8988T (cell line): ENCODE data around the gene ZNF414.
A peak's percentile ranks its signal among the peaks of the same experiment; 100 is the strongest.
"Not testable (repeated sequence)": the region's sequence is repeated elsewhere in the genome, so short reads cannot be mapped to it uniquely, and the experiment has no call there.

ENCODE experiments used
- DNase-seq: peaks from one replicate; pipeline ENCODE4 v3.0.0; 2011

ZNF414 gene

DNA sequence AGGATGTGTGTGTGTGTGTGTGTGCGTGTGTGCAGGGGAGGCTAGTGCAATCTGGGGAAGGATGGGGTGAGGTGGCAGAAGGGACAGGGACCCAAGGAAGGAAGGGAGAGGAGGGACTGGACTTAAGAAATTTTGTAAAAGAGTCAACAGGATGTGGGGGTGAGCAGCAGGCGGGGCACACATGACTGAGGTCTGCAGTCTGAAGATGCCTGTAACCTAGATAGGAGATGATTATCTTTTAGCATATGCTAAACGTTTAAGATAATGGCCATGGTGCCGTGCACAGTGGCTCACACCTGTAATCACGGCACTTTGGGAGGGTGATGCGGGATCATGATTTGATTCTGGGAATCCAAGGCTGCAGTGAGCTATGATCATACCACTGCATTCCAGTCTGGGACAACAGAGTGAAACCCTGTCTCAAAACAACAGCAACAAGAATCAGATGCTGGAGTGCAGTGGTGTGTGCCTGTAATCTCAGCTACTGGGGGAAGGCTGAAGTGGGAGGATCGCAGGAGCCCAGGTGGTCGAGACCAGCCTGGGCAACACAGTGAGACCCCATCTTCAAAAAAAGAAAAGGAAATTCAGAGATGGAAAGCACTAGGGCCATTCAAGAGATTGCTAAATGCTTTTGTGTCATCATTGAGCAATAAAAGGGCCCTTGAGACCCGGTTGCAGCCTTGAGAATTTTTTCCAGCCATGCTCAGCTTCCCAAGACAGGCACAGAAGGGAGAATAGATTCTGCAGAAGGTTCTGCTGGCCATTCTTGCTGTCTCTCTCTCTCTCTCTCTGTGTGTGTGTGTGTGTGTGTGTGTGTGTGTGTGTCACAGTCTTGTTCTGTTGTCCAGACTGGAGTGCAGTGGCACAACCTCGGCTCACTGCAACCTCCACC, 3.8 kb upstream of the ZNF414 start:
- DNase-seq: no peak

- DNase-seq: no peak
Observed at GRCh38 chr19:8515317-8515716, 1.4 kb upstream of the ZNF414 start.

DNA sequence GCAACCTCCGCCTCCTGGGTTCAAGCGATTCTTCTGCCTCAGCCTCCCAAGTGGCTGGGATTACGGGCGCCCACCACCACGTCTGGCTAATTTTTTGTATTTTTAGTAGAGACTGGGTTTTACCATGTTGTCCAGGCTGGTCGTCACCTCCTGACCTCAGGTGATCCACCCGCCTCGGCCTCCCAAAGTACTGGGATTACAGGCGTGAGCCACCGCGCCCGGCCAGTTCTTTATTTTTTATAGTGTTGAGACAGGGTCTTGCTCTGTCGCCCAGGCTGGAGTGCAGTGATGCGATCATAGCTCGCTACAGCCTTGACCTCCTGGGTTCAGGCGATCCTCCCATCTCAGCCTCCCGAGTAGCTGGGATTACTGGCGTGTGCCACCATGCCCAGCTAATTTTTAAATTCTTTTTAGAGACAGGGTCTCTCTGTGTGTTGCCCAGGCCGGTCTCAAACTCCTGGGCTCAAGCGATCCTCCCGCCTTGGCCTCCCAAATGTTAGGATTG, 590 bp upstream of the ZNF414 start:
- DNase-seq: not testable (repeated sequence)

DNA sequence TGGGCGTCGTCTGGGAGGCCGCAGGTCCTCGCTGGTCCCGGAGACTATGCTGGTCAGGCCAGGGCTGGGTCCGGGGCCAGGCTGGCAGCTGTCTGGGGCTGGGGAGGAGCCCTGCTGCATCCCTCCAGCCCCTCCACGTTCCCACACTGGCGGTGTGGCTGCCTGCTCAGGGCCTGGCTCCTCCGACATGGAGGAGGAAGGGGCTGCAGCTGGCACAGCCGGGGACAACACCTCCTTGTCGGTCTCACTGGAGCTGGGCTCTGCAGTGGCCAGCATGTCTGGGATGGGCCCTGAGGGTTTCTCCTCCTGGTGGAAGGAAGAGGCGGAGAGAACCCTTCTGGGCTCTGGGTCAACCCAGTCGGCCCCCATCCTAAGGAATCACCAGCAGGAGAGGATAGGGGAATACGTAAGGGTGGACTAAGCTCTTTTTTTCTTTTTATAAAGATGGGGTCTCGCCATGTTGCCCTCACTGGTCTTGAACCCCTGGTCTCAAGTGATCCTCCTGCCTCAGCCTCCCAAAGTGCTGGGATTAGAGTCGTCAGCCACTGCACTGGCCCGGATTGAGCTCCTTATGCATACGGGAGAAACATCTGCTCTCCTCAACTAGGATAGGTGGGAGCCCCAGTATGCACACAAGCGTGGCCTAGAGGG, 806 bp downstream of the ZNF414 start:
- no peak for DNase-seq

DNA sequence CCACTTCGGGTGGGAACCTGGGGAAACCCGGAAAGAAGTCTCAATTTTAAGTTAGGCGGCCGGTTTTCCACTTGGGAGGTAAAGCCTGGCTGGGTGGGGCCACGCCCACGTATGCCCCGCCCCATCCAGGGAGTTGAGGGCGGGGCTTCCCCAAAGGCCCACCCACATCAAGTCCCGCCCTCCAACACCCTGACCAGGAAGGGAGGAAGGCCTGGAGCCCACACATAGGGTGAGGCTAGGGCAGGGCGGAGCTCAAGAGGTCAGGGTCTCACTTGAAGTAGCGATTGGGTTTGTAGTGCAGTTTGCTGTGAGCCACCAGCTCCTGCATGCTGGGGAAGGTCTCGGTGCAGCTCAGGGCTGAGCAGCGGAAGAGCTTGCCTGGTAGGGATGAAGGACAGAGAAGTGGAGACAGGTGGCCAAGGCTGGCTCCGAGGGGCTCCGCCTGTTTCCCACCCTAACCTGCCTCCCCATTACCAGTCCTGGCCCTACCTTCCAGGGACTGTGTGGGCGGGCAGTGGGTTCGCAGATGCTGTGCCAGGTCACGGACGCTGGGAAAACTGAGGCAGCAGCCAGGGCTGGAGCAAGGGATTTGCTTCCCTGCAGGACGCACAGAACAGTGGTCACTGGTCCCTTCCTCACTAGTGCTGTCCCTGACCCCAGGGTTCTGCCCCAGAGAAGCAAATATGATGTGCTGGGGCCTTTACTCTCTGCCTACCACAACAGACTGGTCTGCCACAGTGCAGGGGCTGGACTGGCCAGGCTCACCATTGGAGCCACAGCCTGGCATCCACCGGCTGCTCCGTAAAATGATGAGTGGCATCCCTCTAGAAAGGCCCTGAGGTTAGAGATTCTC, 1.6 kb downstream of the ZNF414 start:
- peak; percentile 71 for DNase-seq

- DNase-seq: no peak
Observed at GRCh38 chr19:8511573-8512101, 2.3 kb downstream of the ZNF414 start.

DNA sequence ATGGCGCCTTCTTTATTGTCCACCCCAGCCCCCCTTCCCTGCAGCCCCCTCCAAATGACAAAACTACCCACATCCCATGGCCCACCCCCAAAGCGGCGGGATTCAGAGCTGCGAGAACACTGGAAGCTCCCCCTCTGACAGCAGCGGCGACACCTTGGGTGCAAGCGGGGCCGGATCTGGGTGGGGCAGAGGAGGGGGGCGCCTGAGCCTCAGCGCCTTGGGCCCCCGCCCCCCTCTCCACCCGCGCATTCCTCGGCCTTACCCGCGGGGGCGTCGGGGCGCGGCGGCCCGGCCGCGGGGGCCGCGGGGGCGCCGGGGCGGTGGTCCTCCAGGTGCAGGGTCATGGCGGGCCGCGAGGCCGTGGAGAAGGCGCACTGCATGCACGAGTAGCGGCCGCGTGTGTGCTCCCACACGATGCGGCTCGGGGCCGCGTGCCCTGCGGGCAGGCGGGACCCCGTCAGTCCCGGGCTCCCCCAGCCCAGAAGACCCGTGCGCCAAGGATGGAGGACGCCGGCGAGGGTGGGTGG, 3.3 kb downstream of the ZNF414 start:
- DNase-seq: no peak

DNA sequence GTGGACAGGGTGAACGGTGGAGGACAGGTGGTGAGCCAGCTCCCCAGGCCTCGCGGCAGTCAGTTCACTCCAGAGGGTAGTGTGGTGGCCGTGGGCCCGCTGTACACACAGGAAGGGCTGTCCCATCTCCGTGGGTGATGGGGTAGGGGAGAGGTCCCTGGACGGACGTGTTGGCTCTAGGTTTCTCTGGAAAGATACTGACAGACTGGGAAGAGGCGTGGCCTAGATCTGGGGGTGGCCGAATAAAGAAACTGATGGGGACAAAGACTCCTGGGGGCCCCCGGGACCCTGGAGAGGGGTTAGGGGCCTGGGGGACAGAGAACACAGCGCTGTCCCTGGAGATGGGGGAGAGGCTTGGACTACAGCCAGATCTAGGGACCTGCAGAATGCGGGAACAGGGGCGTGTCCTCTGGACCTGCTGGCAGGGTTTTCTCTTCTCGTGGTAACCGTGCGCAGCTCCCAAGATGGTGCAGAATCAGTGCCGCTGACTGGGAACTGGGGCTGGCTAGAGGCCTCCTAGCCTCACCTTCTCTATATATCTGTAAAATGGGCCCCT, 7.5 kb downstream of the ZNF414 start:
- DNase-seq: no peak

- DNase-seq: peak; percentile 91
Observed at GRCh38 chr19:8505680-8506401, 8.1 kb downstream of the ZNF414 start.

GRCh38 chr19:8504919-8505318, 9.0 kb downstream of the ZNF414 start:
- DNase-seq: no peak

DNA sequence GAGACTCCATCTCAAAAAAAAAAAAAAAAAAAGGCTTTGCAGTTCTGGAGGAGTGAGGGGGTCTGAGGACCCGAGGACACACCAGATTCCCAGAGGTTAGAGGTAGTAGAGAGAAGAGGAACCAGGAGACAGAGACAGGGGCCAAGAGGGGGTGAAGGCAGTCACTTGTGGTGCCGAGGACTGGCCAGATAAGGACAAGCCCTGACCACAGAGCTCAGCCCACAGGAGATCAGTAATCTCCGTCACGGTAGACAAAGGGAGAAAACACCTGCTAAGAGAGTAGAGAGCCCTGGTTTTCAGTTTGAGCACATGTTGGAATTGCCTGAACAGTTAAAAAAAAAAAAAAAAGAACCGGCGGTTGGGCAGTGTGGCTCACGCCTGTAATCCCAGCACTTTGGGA, 9.8 kb downstream of the ZNF414 start:
- DNase-seq: no peak

DNA sequence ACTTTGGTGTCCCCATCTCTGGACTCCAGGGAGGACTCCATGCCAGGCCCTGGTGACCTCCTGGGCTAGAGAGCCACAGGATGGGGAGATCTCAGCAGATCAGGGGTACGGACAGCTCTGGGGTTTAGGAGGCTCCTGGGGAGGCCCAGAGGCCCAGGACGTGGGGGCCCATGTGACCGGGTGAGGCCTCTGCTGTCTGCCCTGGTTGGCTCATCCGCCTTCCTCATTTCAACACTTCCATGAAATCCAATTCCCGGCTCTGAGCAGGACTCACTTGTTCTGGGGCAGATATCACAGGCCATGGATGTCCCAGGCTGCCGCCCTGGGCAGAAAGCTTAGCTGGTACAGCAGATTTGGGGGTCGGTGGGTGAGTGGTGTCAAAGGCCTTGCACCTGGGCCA, 10.5 kb downstream of the ZNF414 start:
- no peak for DNase-seq

DNA sequence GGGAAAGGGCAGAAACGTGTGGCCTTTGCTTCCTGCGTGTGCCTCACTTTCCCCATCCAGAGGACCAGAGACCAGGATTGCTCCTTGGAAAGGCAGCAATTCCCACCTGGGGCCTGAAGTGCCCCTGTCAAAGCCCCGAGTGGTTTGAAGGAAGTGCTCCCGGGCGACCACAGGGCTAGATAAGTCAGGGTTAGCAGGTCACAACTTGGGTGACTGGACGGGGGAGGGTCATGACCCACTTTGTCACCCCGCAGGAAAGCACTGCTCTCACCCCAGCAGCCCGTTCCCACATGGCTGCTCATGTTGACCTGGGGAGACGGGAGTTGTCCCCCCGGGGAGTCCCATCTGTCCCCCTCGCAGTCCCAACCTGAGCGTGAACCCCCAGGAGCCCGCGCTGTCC, 12.0 kb downstream of the ZNF414 start:
- no peak for DNase-seq

DNA sequence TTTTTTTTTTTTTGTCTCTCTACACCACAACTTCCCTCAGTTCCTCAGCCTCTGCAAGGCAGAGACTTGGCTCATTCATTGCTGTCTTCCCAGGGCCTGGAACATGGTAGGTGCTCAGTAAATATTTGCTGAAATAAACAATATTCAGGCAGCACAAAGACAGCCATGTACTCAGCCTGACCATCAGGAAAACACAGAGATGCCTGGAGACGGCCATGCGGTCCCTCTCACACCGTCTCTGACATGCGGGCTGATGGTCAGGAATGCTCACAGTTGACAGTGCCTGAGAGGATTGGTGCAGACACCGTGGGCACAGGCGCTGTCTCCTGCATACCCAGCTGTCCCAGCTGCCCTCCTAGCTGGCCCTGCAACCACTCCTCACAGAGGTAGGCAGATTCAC, 12.5 kb downstream of the ZNF414 start:
- DNase-seq: no peak

DNA sequence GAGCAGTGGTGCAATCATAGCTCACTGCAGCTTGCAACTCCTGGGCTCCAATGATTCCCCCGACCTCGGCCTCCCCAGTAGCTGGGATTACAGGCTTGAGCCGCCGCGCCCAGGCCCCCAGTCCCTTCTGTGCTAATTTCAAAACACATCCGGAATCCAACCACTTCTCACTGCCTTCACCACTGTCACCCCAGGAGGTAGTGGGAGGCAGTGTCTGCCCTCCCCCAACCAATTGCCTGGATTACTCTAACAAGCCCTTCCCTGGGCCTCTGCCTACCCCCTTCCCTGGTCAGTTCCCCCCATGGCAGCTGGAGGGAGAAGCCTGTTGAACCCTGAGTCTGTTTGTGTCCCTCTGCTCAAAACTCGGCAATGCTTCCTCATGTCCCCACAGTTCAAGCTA, 13.8 kb downstream of the ZNF414 start:
- DNase-seq: no peak

DNA sequence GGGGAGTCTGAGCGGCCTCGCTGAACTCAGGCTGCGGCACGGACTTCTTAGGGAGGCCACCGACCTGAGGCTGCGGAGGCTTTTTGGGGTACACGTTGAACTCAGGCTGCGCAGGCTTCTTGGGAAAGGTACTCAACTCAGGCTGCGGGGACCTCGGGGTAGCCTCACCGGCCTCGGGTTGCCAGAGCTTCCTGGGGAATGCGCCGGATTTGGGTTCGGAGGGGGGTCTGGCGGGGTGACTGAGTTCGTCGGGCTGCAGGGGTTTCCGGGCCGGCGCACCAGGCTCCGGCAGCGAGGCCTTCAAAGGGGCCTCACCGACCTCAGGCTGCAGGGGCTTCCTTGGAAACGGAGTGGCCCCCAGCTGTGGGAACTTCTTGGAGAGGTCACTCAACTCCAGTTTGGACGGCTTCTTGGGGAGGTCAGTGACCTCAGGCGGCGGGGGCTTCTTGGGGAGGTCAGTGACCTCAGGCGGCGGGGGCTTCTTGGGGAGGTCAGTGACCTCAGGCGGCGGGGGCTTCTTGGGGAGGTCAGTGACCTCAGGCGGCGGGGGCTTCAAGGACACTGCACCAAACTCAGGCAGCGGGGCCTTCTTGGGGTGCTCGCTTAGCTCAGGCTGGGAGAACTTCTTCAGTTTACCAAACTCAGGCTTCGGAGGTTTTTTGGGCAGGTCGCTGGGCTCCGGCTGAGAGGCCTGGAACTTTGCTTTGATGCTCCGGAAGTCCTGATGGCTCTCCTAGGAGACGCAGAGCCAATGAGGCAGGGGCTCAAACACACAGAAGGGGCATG, 14.7 kb downstream of the ZNF414 start:
- no peak for DNase-seq

DNA sequence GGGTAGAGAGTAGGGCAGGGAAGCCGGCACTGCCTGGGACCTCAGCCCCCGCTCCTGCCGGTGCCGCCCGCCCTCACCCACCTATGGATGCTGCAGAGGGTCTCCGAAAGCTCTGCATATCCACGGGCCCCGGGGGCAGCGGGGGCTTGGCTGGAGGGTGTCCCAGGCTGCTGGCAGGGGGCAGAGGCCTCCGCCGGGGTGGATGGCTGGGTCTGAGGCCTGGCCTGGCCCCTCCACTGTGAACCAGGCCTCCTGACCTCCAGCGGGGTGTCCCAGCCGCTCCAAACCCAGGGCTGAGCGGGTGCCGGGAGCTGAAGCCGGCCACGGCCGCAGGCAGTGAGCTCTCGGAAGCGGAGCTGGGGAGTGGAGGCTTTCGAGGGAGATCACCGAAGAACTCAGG, 15.7 kb downstream of the ZNF414 start:
- DNase-seq: no peak

GRCh38 chr19:8494158-8494557, 19.8 kb downstream of the ZNF414 start:
- no peak for DNase-seq

DNA sequence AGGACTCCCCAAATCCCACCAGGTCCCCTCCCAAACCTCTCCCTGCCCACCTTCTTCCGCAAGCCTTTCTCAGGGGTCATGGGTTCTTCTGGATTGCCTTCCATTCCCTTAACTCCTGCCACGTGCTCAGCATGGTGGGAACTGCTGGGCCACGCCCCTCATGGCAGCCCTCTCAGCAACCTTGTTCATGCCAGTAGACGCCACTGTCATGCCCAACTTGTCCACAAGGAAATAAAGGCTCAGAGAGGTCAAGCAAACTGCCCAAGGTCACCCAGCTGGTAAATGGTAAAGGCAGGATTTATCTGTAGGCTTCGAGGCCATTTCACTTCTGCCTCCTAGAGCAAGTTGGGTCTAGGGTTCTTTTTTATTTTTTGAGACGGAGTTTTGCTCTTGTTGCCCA, 22.4 kb downstream of the ZNF414 start:
- no peak for DNase-seq

GRCh38 chr19:8490873-8491272, 23.1 kb downstream of the ZNF414 start:
- no peak for DNase-seq

GRCh38 chr19:8490395-8490760, 23.6 kb downstream of the ZNF414 start:
- DNase-seq: no peak
